Heart right ventricle (tissue), 16 donors: ENCODE results near the gene FNBP1. TPM values are rescaled to one million over a fixed set of nuclear protein-coding genes. Genes with fewer than 3 reads are reported as not detected.

Experiments
- ATAC-seq, 8 donors: fragments of 200-7000 bp; cut with Tn5 transposase; one replicate each; pipeline ENCODE4 v1.9.1; 2020; ENCODE audit warnings: mild to moderate bottlenecking in 8 of 8, moderate library complexity in 8 of 8, moderate number of reproducible peaks in 1 of 8
- DNase-seq, 2 donors: peaks; one replicate each; pipeline ENCODE4 v3.0.0-alpha.2; 2020
- H3K27ac ChIP-seq, 10 donors: fragments of 200-600 bp; sonication (generic) in 2 of 10; one replicate each; pipeline versions ENCODE4 v1.5.0 to v1.8.0; 2020 to 2022; ENCODE audit warnings: mild to moderate bottlenecking in 3 of 10
- H3K27me3 ChIP-seq, 7 donors: fragments of 200-600 bp; one replicate each; pipeline ENCODE4 v1.8.0; 2021 to 2022; ENCODE audit warnings: mild to moderate bottlenecking in 2 of 7
- H3K36me3 ChIP-seq, 9 donors: fragments of 200-600 bp; sonication (generic) in 1 of 9; one replicate each; pipeline versions ENCODE4 v1.5.0 to v1.8.0; 2020 to 2022; ENCODE audit warnings: mild to moderate bottlenecking in 2 of 9
- H3K4me1 ChIP-seq, 9 donors: fragments of 200-600 bp; sonication (generic) in 1 of 9; one replicate each; pipeline versions ENCODE4 v1.5.0 to v1.8.0; 2020 to 2022; ENCODE audit warnings: mild to moderate bottlenecking in 4 of 9
- H3K4me3 ChIP-seq, 10 donors: fragments of 200-600 bp; sonication (generic) in 2 of 10; one replicate each; pipeline versions ENCODE4 v1.5.0 to v1.8.0; 2020 to 2022; ENCODE audit warnings: mild to moderate bottlenecking in 7 of 10, moderate library complexity in 2 of 10
- H3K9me3 ChIP-seq, 11 donors: fragments of 200-600 bp in 10 of 11; sonication (generic) in 2 of 11; one replicate each; pipeline versions ENCODE4 v1.5.0 to v1.8.0; 2013 to 2022; ENCODE audit warnings: mild to moderate bottlenecking in 2 of 11, control low read depth in 1 of 11, moderate library complexity in 1 of 11
- WGBS, 2 donors: extraction: QIAGEN DNeasy Blood & Tissue Kit; methylation state at CpG; one replicate each; pipeline ENCODE4 v1.1.7; 2013; ENCODE audit warnings: inconsistent platforms in 1 of 2; 5-methylcytosine and 5-hydroxymethylcytosine counted together
- intact Hi-C, 10 donors: fragments of 100-400 bp; cut with DNase I; formaldehyde crosslinking; loops; one replicate each; pipeline versions ENCODE4 v1.11.1 to v1.14.2; 2022
- polyA plus RNA-seq, 2 donors: library from polyadenylated mRNA; stranded (reverse); fragments of 200-250 nt; gene quantifications; one replicate each; pipeline ENCODE4 v1.2.3, GENCODE V29; 2013
- total RNA-seq, 10 donors: library from RNA; stranded (reverse); fragmentation: NEBNext Ultra II Directional in 3 of 10; extraction: Animal tissue kit (Norgen Biotek cat#: 25700) in 3 of 10; gene quantifications; one replicate each; pipeline versions ENCODE4 v1.2.1 to v1.2.4, GENCODE V29; 2021 to 2023
- TF ChIP-seq, protein P1 (sequence below), 9 donors: fragments of 200-600 bp; sonication (generic) in 2 of 9; IDR thresholded peaks; one replicate each; pipeline versions ENCODE4 v1.5.0 to v1.8.0; 2021 to 2022; ENCODE audit warnings: antibody characterized with exemption in 9 of 9, mild to moderate bottlenecking in 5 of 9, moderate library complexity in 1 of 9
- donor health status: Arrhythmogenic right ventricular cardiomyopathy.
- donor health status: ischemic (EF 13 %, LVEDD 7.1; RV severe dilation, severe dysfunction).
- donor health status: healthy with polysubstance abuse.
- donor health status: DM: no; HTN: yes; CAD: no.
- donor health status: DM: no; HTN: no; CAD: no.
- donor health status: ischemic (EF 25% LVEDD 6.9; RV normal size, moderate dysfunction).
- donor health status: ischemic (EF 25% LVEDD 5.7; RV mildly dilated, moderate dysfunction).
- donor health status: healthy.
- donor health status: DM: yes; HTN: yes; CAD: no.
- donor health status: Ischemic cardiomyopathy.
- donor health status: ischemic (EF 35%, LVEDD 5.7; RV mildly dilated, moderate dysfunction).
- donor health status: nonischemic (EF 11% LVEDD 7.7; RV severe dilation, severe dysfunction).
- donor health status: DM: yes; HTN: yes; CAD: no.
- donor health status: PGD.
- donor health status: ischemic (EF 29% LVEDD 5.4; RV normal size, mild dysfunction).
- donor health status: nonischemic (EF 23%, LVEDD 6.1; RV moderate dilation, normal function).

The FNBP1 gene
- total and polyA plus RNA-seq, 12 donors, result 7.4 to 38.4 (median 22.2) TPM

DNA sequence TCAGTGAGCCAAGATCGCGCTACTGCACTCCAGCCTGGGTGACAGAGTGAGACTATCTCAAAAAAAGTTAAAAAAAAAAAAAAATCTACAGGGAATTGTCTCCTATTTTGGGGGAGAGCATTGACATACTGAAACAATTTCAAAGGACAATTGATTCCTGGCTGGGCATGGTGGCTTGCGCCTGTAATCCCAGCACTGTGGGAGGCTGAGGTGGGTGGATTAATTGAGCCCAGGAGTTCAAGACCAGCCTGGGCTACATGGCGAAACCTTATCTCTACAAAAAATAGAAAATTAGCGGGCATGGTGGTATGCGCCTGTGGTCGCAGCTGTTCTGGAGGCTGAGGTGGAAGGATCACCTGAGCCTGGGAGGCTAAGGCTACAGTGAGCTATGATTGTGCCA is 41.3 kb upstream of the FNBP1 start:
- H3K4me1 ChIP-seq, result no peaks in the 10 kb centered on the region
- 92 to 99% methylated on average over 7 of the region's 7 CpGs for WGBS, 2 donors
- ATAC-seq (no peak), DNase-seq (no peak)
- no peak overlapping the region for H3K4me3 ChIP-seq
- H3K27ac ChIP-seq, result no peak overlapping the region
- TF ChIP-seq, protein P1, sequence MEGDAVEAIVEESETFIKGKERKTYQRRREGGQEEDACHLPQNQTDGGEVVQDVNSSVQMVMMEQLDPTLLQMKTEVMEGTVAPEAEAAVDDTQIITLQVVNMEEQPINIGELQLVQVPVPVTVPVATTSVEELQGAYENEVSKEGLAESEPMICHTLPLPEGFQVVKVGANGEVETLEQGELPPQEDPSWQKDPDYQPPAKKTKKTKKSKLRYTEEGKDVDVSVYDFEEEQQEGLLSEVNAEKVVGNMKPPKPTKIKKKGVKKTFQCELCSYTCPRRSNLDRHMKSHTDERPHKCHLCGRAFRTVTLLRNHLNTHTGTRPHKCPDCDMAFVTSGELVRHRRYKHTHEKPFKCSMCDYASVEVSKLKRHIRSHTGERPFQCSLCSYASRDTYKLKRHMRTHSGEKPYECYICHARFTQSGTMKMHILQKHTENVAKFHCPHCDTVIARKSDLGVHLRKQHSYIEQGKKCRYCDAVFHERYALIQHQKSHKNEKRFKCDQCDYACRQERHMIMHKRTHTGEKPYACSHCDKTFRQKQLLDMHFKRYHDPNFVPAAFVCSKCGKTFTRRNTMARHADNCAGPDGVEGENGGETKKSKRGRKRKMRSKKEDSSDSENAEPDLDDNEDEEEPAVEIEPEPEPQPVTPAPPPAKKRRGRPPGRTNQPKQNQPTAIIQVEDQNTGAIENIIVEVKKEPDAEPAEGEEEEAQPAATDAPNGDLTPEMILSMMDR (IDR thresholded peaks at IDR 0.05), result no peak
- no peaks in the 10 kb centered on the region for H3K9me3 ChIP-seq
- intact Hi-C loops, result no loop called here
- peaks cover 0 to 100% (median 31%) of the 10 kb centered on the region in 9 donors for H3K36me3 ChIP-seq
- H3K27me3 ChIP-seq, result no peaks in the 10 kb centered on the region

DNA sequence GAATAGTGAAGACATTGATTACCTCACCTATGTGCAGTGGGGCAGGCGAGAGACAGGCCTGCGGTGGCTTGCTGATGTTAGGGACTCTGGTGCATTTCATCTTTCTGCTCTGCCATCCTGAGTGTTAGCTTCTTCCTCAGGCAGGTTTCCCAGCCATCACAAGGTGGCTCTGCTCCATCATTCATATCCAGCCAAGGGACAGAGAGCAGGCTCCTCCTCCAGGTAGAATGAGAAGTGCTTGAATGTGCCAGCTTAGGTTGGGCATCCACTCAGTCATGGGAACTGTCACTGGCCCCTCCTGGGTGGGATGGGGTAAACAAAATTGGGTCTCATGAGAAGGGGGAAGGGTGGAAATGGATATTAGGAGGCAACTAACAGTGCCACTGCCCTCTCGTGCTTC is 35.6 kb upstream of the FNBP1 start:
- DNase-seq (no peak), ATAC-seq (peak in 2 of 8 donors; percentile 31 to 49)
- H3K36me3 ChIP-seq, result peaks cover 0 to 82% (median 36%) of the 10 kb centered on the region in 9 donors
- no peak overlapping the region for H3K27ac ChIP-seq
- TF ChIP-seq, protein P1 (IDR thresholded peaks at IDR 0.05), result no peak
- intact Hi-C loops, result no loop called here
- H3K9me3 ChIP-seq, result no peaks in the 10 kb centered on the region
- no peaks in the 10 kb centered on the region for H3K27me3 ChIP-seq
- WGBS, 2 donors, result 94 to 97% methylated on average over 3 of the region's 3 CpGs
- H3K4me3 ChIP-seq, result no peak overlapping the region
- H3K4me1 ChIP-seq, result peaks cover 2 to 19% (median 17%) of the 10 kb centered on the region in 9 donors

DNA sequence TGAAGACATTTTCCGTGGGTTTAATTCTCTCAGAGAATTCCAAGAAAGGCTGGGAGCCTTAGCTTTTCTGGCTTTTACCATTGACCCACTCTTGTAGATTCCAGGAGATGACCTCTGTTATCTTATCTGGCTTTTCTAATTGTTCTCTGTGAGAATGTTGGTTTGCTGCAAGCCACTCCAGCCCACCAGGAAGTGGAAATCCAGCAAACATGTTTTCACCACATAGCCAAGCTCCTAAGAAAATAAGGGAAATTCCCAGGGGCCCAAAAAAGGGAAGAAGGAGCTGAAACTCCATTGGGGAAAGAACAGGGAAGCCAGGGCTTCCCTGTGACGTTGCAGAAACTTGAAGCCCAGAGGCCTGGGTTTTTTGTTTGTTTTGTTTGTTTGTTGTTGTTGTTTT is 30.4 kb upstream of the FNBP1 start:
- DNase-seq (peak in 1 of 2 donors; percentile 45), ATAC-seq (peak in 5 of 8 donors; percentile 19 to 63 (median 46))
- peaks cover 0 to 30% (median 20%) of the 10 kb centered on the region in 9 donors for H3K36me3 ChIP-seq
- H3K4me3 ChIP-seq, result no peak overlapping the region
- no peaks in the 10 kb centered on the region for H3K9me3 ChIP-seq
- H3K27ac ChIP-seq, result peak overlapping the region in 6 of 10 donors; percentile 9 to 76 (median 64)
- H3K27me3 ChIP-seq, result no peaks in the 10 kb centered on the region
- intact Hi-C loops, result no loop called here
- peaks cover 6 to 48% (median 32%) of the 10 kb centered on the region in 9 donors for H3K4me1 ChIP-seq
- WGBS, 2 donors, result 20 to 36% methylated on average over 2 of the region's 2 CpGs
- TF ChIP-seq, protein P1 (IDR thresholded peaks at IDR 0.05), result no peak

DNA sequence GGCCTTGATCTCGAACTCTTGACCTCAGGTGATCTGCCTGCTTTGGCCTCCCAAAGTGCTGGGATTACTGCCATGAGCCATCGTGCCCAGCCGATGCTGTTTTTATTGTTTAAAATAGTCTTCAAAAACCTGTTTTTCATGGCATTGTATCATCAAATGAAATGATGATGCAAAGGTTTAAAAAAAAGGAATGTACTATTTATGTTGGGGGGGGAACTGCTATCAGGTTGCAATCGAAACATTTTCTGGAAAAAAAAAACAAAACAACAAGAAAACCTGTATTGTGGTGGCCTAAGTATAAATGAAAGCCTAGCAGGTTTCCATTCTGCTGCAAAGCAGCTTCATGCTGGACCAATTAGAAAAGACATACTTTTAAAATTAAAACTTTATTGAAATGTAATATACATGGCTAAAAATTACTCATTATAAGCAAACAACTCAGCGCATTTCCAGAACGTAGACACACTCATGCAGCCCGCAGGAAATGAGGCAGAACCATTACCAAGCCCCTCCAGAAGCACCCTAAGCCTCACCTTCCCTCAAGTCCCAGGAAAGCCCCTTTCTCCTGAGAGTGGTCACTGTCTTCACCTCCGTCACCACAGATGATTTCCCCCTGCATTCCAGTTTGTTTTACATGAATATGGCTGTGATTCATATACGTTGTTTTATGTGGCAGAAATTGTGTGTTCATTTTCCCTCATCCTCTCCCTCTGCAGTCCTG is 29.7 kb upstream of the FNBP1 start:
- no peaks in the 10 kb centered on the region for H3K9me3 ChIP-seq
- ATAC-seq (no peak), DNase-seq (no peak)
- peak overlapping the region in 5 of 10 donors; percentile 9 to 76 (median 65) for H3K27ac ChIP-seq
- H3K27me3 ChIP-seq, result no peaks in the 10 kb centered on the region
- TF ChIP-seq, protein P1 (IDR thresholded peaks at IDR 0.05), result no peak
- intact Hi-C loops, result no loop called here
- WGBS, 2 donors, result 76 to 81% methylated on average over 9 of the region's 9 CpGs
- H3K4me1 ChIP-seq, result peaks cover 6 to 55% (median 32%) of the 10 kb centered on the region in 9 donors
- no peak overlapping the region for H3K4me3 ChIP-seq
- peaks cover 0 to 23% (median 14%) of the 10 kb centered on the region in 9 donors for H3K36me3 ChIP-seq
